SK-N-SH treated with all-trans-retinoic acid at 6 μM for 48 hours (cell line): ENCODE data around the gene TPH1.

ENCODE experiments used
- ATAC-seq: fragments of 200-7000 bp; cut with Tn5 transposase; 3 replicates; pipeline ENCODE4 v1.9.1; 2020; ENCODE audit warnings: mild to moderate bottlenecking, moderate library complexity
- ARNTL ChIP-seq: fragments of 450-650 bp; formaldehyde crosslinking; IDR thresholded peaks from 2 replicates; pipeline ENCODE4 v1.5.0; 2020; ENCODE audit warnings: low read depth, mild to moderate bottlenecking, moderate library complexity, borderline replicate concordance
- BACH2 ChIP-seq: fragments of 250-450 bp; sonication (Bioruptor Pico); IDR thresholded peaks from 2 replicates; pipeline ENCODE4 v1.9.0; 2021; ENCODE audit warnings: mild to moderate bottlenecking, borderline replicate concordance
- CREB5 ChIP-seq: fragments of 250-450 bp; sonication (Bioruptor Pico); IDR thresholded peaks from 2 replicates; pipeline ENCODE4 v1.5.1; 2020; ENCODE audit warnings: low read depth, mild to moderate bottlenecking, moderate library complexity
- CSDC2 ChIP-seq: fragments of 250-450 bp; sonication (Bioruptor Pico); IDR thresholded peaks from 2 replicates; pipeline ENCODE4 v1.5.0; 2020; ENCODE audit warnings: mild to moderate bottlenecking, moderate library complexity
- ESRRG ChIP-seq: fragments of 250-450 bp; sonication (Bioruptor Pico); IDR thresholded peaks from 2 replicates; pipeline ENCODE4 v1.6.1; 2021; ENCODE audit warnings: mild to moderate bottlenecking
- GLIS3 ChIP-seq: fragments of 250-450 bp; sonication (Bioruptor Pico); IDR thresholded peaks from 2 replicates; pipeline ENCODE4 v1.5.0; 2020; ENCODE audit warnings: mild to moderate bottlenecking, moderate library complexity
- ISL1 ChIP-seq: fragments of 250-450 bp; sonication (Bioruptor Pico); IDR thresholded peaks from 2 replicates; pipeline ENCODE4 v2.1.2; 2022; ENCODE audit warnings: mild to moderate bottlenecking, moderate library complexity
- OSR1 ChIP-seq: fragments of 250-450 bp; sonication (Bioruptor Pico); IDR thresholded peaks from 2 replicates; pipeline ENCODE4 v1.8.0; 2022; ENCODE audit warnings: moderate library complexity, mild to moderate bottlenecking, inconsistent platforms
- PATZ1 ChIP-seq: fragments of 250-450 bp; sonication (Bioruptor Pico); IDR thresholded peaks from 2 replicates; pipeline ENCODE4 v1.8.0; 2020; ENCODE audit warnings: mild to moderate bottlenecking, moderate library complexity, borderline replicate concordance
- PPARA ChIP-seq: fragments of 250-450 bp; sonication (Bioruptor Pico); IDR thresholded peaks from 2 replicates; pipeline ENCODE4 v1.5.0; 2020; ENCODE audit warnings: mild to moderate bottlenecking, borderline replicate concordance
- RARB ChIP-seq: fragments of 250-450 bp; sonication (Bioruptor Pico); IDR thresholded peaks from 2 replicates; pipeline ENCODE4 v1.8.0; 2021; ENCODE audit warnings: mild to moderate bottlenecking, moderate library complexity
- SNAI2 ChIP-seq: fragments of 250-450 bp; sonication (Bioruptor Pico); IDR thresholded peaks from 2 replicates; pipeline ENCODE4 v1.5.0; 2020; ENCODE audit warnings: mild to moderate bottlenecking, moderate library complexity
- TCF4 ChIP-seq: fragments of 250-450 bp; sonication (Bioruptor Pico); IDR thresholded peaks from 2 replicates; pipeline ENCODE4 v1.8.0; 2021; ENCODE audit warnings: mild to moderate bottlenecking, moderate library complexity, borderline replicate concordance
- TOX ChIP-seq: fragments of 250-450 bp; sonication (Bioruptor Pico); IDR thresholded peaks from 2 replicates; pipeline ENCODE4 v1.8.0; 2021; ENCODE audit warnings: mild to moderate bottlenecking, moderate library complexity, borderline replicate concordance
- TSHZ2 ChIP-seq: fragments of 250-450 bp; sonication (Bioruptor Pico); IDR thresholded peaks from 2 replicates; pipeline ENCODE4 v1.5.0; 2020; ENCODE audit warnings: mild to moderate bottlenecking, moderate library complexity
- ZC3H10 ChIP-seq: fragments of 250-450 bp; sonication (Bioruptor Pico); IDR thresholded peaks from 2 replicates; pipeline ENCODE4 v1.5.1; 2021; ENCODE audit warnings: mild to moderate bottlenecking, moderate library complexity
- ZFP3 ChIP-seq: fragments of 250-450 bp; sonication (Bioruptor Pico); IDR thresholded peaks from 2 replicates; pipeline ENCODE4 v1.5.0; 2020; ENCODE audit warnings: mild to moderate bottlenecking, moderate library complexity
- ZFP30 ChIP-seq: fragments of 450-650 bp; formaldehyde crosslinking; IDR thresholded peaks from 2 replicates; pipeline ENCODE4 v1.5.0; 2022; ENCODE audit warnings: mild to moderate bottlenecking, moderate library complexity
- ZNF565 ChIP-seq: fragments of 450-650 bp; formaldehyde crosslinking; conservative IDR thresholded peaks from 2 replicates; pipeline ENCODE4 v1.5.0; 2020; ENCODE audit warnings: low read depth, mild to moderate bottlenecking, moderate library complexity
- ZNF70 ChIP-seq: fragments of 450-650 bp; formaldehyde crosslinking; IDR thresholded peaks from 2 replicates; pipeline ENCODE4 v1.5.0; 2020; ENCODE audit warnings: mild to moderate bottlenecking, moderate library complexity
- ZNF8 ChIP-seq: fragments of 450-650 bp; formaldehyde crosslinking; IDR thresholded peaks from 2 replicates; pipeline ENCODE4 v1.5.0; 2020; ENCODE audit warnings: mild to moderate bottlenecking, moderate library complexity
- TF ChIP-seq, protein P1 (sequence below): fragments of 250-450 bp; sonication (Bioruptor Pico); IDR thresholded peaks from 2 replicates; pipeline ENCODE4 v1.5.1; 2021; ENCODE audit warnings: mild to moderate bottlenecking, moderate library complexity
- TF ChIP-seq, protein P2 (sequence below): fragments of 250-450 bp; sonication (Bioruptor Pico); IDR thresholded peaks from 2 replicates; pipeline ENCODE4 v1.8.0; 2021; ENCODE audit warnings: low read depth, mild to moderate bottlenecking, moderate library complexity, borderline replicate concordance

TPH1 gene

DNA sequence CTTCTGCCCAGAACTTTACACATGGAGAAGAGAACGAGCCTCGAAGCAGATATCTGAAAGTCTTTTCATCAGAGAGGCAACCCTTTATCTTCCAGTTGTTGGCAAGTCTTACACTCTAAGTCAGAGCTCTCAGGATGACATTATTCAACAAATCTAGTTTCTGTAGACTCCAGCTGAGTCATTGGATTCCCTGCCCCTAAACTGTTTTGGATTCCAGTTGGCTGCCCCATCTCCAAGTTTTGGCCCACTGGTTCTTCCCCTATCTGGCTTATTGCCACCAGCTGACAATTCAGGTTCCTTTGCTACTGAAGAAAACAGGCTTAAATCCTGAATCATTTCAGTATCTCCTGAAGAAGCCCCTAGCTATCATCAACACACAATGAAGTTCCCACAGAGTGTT, 45.7 kb upstream of the TPH1 start:
- no peak for ATAC-seq
- no peak for TF ChIP-seq CSDC2 (CRISPR knock-in tag)
- TF ChIP-seq, protein P1, sequence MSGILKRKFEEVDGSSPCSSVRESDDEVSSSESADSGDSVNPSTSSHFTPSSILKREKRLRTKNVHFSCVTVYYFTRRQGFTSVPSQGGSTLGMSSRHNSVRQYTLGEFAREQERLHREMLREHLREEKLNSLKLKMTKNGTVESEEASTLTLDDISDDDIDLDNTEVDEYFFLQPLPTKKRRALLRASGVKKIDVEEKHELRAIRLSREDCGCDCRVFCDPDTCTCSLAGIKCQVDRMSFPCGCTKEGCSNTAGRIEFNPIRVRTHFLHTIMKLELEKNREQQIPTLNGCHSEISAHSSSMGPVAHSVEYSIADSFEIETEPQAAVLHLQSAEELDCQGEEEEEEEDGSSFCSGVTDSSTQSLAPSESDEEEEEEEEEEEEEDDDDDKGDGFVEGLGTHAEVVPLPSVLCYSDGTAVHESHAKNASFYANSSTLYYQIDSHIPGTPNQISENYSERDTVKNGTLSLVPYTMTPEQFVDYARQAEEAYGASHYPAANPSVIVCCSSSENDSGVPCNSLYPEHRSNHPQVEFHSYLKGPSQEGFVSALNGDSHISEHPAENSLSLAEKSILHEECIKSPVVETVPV: no peak
- TF ChIP-seq ARNTL (CRISPR knock-in tag): no peak
- no peak for TF ChIP-seq OSR1 (CRISPR knock-in tag)
- no peak for TF ChIP-seq ZFP3
- TF ChIP-seq GLIS3 (CRISPR knock-in tag): no peak
- TF ChIP-seq ZFP30 (CRISPR knock-in tag): no peak
- TF ChIP-seq ESRRG (CRISPR knock-in tag): no peak
- TF ChIP-seq TSHZ2 (CRISPR knock-in tag): no peak
- TF ChIP-seq ISL1: no peak
- TF ChIP-seq, protein P2, sequence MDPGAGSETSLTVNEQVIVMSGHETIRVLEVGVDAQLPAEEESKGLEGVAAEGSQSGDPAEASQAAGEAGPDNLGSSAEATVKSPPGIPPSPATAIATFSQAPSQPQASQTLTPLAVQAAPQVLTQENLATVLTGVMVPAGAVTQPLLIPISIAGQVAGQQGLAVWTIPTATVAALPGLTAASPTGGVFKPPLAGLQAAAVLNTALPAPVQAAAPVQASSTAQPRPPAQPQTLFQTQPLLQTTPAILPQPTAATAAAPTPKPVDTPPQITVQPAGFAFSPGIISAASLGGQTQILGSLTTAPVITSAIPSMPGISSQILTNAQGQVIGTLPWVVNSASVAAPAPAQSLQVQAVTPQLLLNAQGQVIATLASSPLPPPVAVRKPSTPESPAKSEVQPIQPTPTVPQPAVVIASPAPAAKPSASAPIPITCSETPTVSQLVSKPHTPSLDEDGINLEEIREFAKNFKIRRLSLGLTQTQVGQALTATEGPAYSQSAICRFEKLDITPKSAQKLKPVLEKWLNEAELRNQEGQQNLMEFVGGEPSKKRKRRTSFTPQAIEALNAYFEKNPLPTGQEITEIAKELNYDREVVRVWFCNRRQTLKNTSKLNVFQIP (CRISPR knock-in tag): no peak
- TF ChIP-seq ZNF70 (CRISPR knock-in tag): no peak
- TF ChIP-seq SNAI2 (CRISPR knock-in tag): no peak
- TF ChIP-seq ZC3H10 (CRISPR knock-in tag): no peak
- no peak for TF ChIP-seq TCF4
- no peak for TF ChIP-seq RARB (CRISPR knock-in tag)
- no peak for TF ChIP-seq CREB5 (CRISPR knock-in tag)
- no peak for TF ChIP-seq TOX
- TF ChIP-seq PATZ1 (CRISPR knock-in tag): no peak
- no peak for TF ChIP-seq ZNF8 (CRISPR knock-in tag)
- TF ChIP-seq, all 23 proteins: peak for 0

- no peak for TF ChIP-seq ZNF565 (CRISPR knock-in tag)
- no peak for TF ChIP-seq BACH2
- TF ChIP-seq TOX: no peak
- no peak for TF ChIP-seq ZFP30 (CRISPR knock-in tag)
- TF ChIP-seq CSDC2 (CRISPR knock-in tag): no peak
- TF ChIP-seq, protein P1: no peak
- ATAC-seq: no peak
These were observed 42.9 kb upstream of the TPH1 start for GRCh38 chr11:18088966-18089365.

- TF ChIP-seq PPARA (CRISPR knock-in tag): no peak
- TF ChIP-seq RARB (CRISPR knock-in tag): no peak
- TF ChIP-seq TSHZ2 (CRISPR knock-in tag): no peak
- TF ChIP-seq, protein P2 (CRISPR knock-in tag): no peak
- TF ChIP-seq ZNF70 (CRISPR knock-in tag): no peak
- no peak for ATAC-seq
These were observed 42.3 kb upstream of the TPH1 start for GRCh38 chr11:18088366-18088765.
